Naive thymus-derived CD8-positive, alpha-beta T cell (primary cell): ENCODE results near the gene ACOT13. TPM values are rescaled to one million over a fixed set of nuclear protein-coding genes. Genes with fewer than 3 reads are reported as not detected.
A peak's percentile ranks its signal among the peaks of the same experiment; 100 is the strongest.
"Not testable (repeated sequence)": the region's sequence is repeated elsewhere in the genome, so short reads cannot be mapped to it uniquely, and the experiment has no call there.

ENCODE experiments used
- ATAC-seq, 2 donors: fragments of 150-1000 bp; cut with Tn5 transposase in 1 of 2; sonication (Bioruptor Pico), chemical (Tn5 transposase) in 1 of 2; 1 replicate in 1 of 2; 2 replicates in 1 of 2; pipeline ENCODE4 v1.10.0; 2021; ENCODE audit warnings: mild to moderate bottlenecking in 2 of 2, moderate library complexity in 2 of 2
- POLR2A ChIA-PET: fragments of 350-600 bp; sonication (Branson Sonifier 250); formaldehyde crosslinking; loops from one replicate; lab custom pipeline; 2021; ENCODE audit warnings: antibody characterized with exemption; lab: Charles Lee
- DNase-seq, 10 donors: peaks; one replicate each; pipeline versions ENCODE4 v3.0.0 to v3.0.0-alpha.2; 2020 to 2022
- H3K27ac Mint-ChIP-seq, 10 donors: one replicate each; pipeline ENCODE4 v1.8.0; 2020 to 2022; ENCODE audit warnings: mild to moderate bottlenecking in 10 of 10, mixed read lengths in 10 of 10, moderate library complexity in 4 of 10, inconsistent platforms in 1 of 10
- H3K27me3 Mint-ChIP-seq, 5 donors: one replicate each; pipeline ENCODE4 v1.8.0; 2021 to 2022; ENCODE audit warnings: mixed read lengths in 5 of 5
- H3K36me3 Mint-ChIP-seq, 3 donors: one replicate each; pipeline ENCODE4 v1.8.0; 2020 to 2022; ENCODE audit warnings: mixed read lengths in 3 of 3, mild to moderate bottlenecking in 2 of 3, inconsistent platforms in 1 of 3
- H3K4me1 Mint-ChIP-seq, 4 donors: one replicate each; pipeline ENCODE4 v1.8.0; 2021 to 2022; ENCODE audit warnings: mixed read lengths in 4 of 4
- H3K4me3 Mint-ChIP-seq, 10 donors: one replicate each; pipeline ENCODE4 v1.8.0; 2020 to 2022; ENCODE audit warnings: mild to moderate bottlenecking in 10 of 10, mixed read lengths in 10 of 10, moderate library complexity in 6 of 10, inconsistent platforms in 1 of 10
- H3K9me3 Mint-ChIP-seq, 9 donors: one replicate each; pipeline ENCODE4 v1.8.0; 2020 to 2022; ENCODE audit warnings: mixed read lengths in 9 of 9, mild to moderate bottlenecking in 3 of 9, inconsistent platforms in 1 of 9, moderate library complexity in 1 of 9
- polyA plus RNA-seq, 3 donors: library from polyadenylated mRNA; unstranded; fragments of 300-500 nt; fragmentation: Illumina TruSeq; gene quantifications; one replicate each; pipeline ENCODE4 v1.2.3, GENCODE V29; 2021
- total RNA-seq, 8 experiments: library from RNA in 2 of 8; stranded (reverse) in 2 of 8; gene quantifications; one replicate each; pipeline ENCODE4 v1.2.3 and lab custom pipeline; 2021 to 2026

ACOT13 gene
- total and polyA plus RNA-seq, 5 experiments from 2014 or later: 10.8 to 19.0 (median 16.5) TPM

GRCh38 chr6:24664046-24664987 lies 2.6 kb upstream of the ACOT13 start:
- ATAC-seq: no peak
- no peaks in the 10 kb centered on the region for H3K9me3 Mint-ChIP-seq
- no peaks in the 10 kb centered on the region for H3K27me3 Mint-ChIP-seq
- peak overlapping the region in 9 of 10 donors; percentile 53 to 100 (median 99) for H3K4me3 Mint-ChIP-seq
- peaks cover 34 to 83% (median 75%) of the 10 kb centered on the region in 4 donors for H3K4me1 Mint-ChIP-seq
- H3K36me3 Mint-ChIP-seq: peaks cover 0 to 53% (median 6%) of the 10 kb centered on the region in 3 donors
- POLR2A ChIA-PET: interaction anchor here (2.9 kb wide), 1 partner anchor 18 kb away, joined by 12 read pairs; the partner anchor contains the start of gene KIAA0319
- H3K27ac Mint-ChIP-seq: peak overlapping the region in 7 of 10 donors; percentile 3 to 100 (median 39)
- DNase-seq: no peak

- H3K4me1 Mint-ChIP-seq: peaks cover 34 to 71% (median 65%) of the 10 kb centered on the region in 4 donors
- H3K27me3 Mint-ChIP-seq: no peaks in the 10 kb centered on the region
- peaks cover 0 to 42% (median 13%) of the 10 kb centered on the region in 3 donors for H3K36me3 Mint-ChIP-seq
These were observed 708 bp upstream of the ACOT13 start for GRCh38 chr6:24666097-24666640.

GRCh38 chr6:24667378-24667803 lies 514 bp downstream of the ACOT13 start:
- ATAC-seq: no peak
- no peak for DNase-seq
- Mint-ChIP-seq H3K4me1 (peaks cover 34 to 61% (median 60%) of the 10 kb centered on the region in 4 donors), H3K27ac (peak overlapping the region; percentile 96 to 100 (median 99)), H3K4me3 (peak overlapping the region; percentile 87 to 100 (median 99)), H3K36me3 (peaks cover 0 to 30% (median 10%) of the 10 kb centered on the region in 3 donors), H3K9me3 (peaks cover 0 to 11% (median 2%) of the 10 kb centered on the region in 9 donors), H3K27me3 (no peaks in the 10 kb centered on the region)
- POLR2A ChIA-PET: interaction anchor here (0.6 to 2.9 kb wide), 7 partner anchors 21 to 172 kb away, joined by 3 to 22 read pairs (median 10); partner anchors contain the start of genes ALDH5A1, C6orf62 and KIAA0319

More at GRCh38 chr6:24666097-24666640, 708 bp upstream of the ACOT13 start:
- Mint-ChIP-seq H3K9me3 (peaks cover 0 to 9% (median 2%) of the 10 kb centered on the region in 9 donors), H3K4me3 (peak overlapping the region; percentile 87 to 100 (median 99)), H3K27ac (peak overlapping the region; percentile 96 to 100 (median 99))
- POLR2A ChIA-PET: interaction anchor here (0.6 to 2.9 kb wide), 10 partner anchors 20 to 373 kb away, joined by 3 to 22 read pairs (median 4); partner anchors contain the start of genes ALDH5A1, C6orf62, KIAA0319 and RIPOR2
- ATAC-seq: peak; percentile 37 to 49
- peak in 4 of 10 donors; percentile 15 to 76 (median 26) for DNase-seq

DNA sequence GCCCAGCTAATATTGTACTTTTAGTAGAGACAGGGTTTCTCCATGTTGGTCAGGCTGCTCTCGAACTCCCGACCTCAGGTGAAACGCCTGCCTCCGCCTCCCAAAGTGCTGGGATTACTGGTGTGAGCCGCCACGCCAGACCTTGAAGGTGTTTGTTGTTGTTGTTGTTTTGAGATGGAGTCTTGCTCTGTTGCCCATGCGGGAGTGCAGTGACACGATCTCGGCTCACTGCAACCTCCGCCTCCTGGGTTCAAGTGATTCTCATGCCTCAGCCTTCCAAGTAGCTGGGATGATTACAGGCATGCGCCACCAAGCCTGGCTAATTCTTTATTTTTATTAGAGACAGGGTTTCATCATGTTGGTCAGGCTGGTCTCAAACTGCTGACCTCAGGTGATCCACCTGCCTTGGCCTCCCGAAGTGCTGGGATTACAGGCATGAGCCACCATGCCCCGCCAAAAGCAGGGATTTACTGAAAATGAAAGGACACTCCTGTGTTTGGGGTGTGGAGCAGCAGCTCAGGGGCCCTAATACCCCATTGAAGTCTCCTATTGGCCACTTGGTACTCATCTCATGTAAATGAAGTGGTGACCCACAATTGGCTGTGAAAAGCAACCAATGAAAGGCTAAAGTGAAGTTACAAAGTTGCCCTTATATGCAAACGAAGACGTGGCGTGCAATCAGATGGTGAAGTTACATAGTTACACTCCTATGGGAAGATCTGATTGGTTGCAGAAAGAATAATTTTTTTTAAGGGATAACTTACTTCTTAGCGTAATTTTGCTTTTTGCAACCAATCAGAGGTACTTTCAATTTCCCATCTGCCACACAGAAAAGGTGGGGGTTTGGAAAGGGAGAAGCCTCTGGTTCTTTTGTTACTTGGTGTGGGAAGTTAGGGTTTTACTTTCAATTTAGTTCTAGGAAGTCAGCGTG lies 1.5 kb downstream of the ACOT13 start:
- Mint-ChIP-seq H3K4me3 (peak overlapping the region; percentile 87 to 100 (median 99)), H3K36me3 (peaks cover 0 to 21% (median 10%) of the 10 kb centered on the region in 3 donors), H3K4me1 (peaks cover 28 to 56% (median 52%) of the 10 kb centered on the region in 4 donors), H3K27ac (peak overlapping the region in 5 of 10 donors; percentile 22 to 99 (median 51)), H3K9me3 (peaks cover 0 to 13% (median 2%) of the 10 kb centered on the region in 9 donors)
- H3K27me3 Mint-ChIP-seq, POLR2A ChIA-PET, DNase-seq, ATAC-seq: not testable (repeated sequence)

DNA sequence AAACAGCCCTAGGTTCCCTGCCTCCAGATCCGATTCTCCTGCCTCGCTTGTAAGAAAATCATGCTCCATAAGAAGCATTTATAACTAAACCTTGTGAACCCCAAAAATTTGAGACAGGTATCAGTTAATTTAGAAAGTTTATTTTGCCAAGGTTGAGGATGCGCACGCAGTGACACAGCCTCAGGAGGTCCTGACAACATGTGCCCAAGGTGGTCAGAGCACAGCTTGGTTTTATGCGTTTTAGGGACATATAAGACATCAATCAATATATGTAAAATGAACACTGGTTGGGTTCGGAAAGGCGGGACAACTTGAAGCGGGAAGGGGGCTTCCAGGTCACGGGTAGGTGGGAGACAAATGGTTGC lies 2.1 kb downstream of the ACOT13 start:
- Mint-ChIP-seq H3K36me3 (peaks cover 0 to 14% (median 13%) of the 10 kb centered on the region in 3 donors), H3K4me3 (peak overlapping the region in 8 of 10 donors; percentile 1 to 100 (median 59)), H3K27me3 (no peaks in the 10 kb centered on the region), H3K9me3 (peaks cover 0 to 15% (median 3%) of the 10 kb centered on the region in 9 donors), H3K27ac (peak overlapping the region in 3 of 10 donors; percentile 33 to 55 (median 51)), H3K4me1 (peaks cover 24 to 50% (median 47%) of the 10 kb centered on the region in 4 donors)
- POLR2A ChIA-PET: no interaction called here
- DNase-seq (no peak), ATAC-seq (no peak)

DNA sequence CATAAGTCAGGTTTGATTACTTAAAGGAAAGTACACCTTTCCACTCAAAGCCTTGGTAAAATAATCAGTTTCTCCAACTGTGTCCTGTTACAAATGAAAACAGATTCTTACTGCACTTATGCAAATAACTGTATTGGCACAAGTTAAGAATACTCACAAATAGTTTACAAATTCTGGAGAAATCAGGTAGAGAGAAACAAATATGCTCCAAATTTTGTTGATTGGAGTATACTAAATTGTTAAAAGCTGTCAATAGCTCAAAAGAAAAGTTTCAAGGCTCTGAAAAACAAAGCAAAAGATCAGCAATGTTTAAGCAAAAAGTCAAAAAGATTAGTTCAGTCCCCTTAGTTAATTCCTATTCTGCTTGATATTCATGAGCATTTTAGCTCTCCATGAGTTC lies 3.6 kb downstream of the ACOT13 start:
- peaks cover 0 to 11% (median 3%) of the 10 kb centered on the region in 3 donors for H3K36me3 Mint-ChIP-seq
- DNase-seq, ATAC-seq, H3K27me3 Mint-ChIP-seq, POLR2A ChIA-PET, H3K27ac Mint-ChIP-seq, H3K4me3 Mint-ChIP-seq: not testable (repeated sequence)
- H3K4me1 Mint-ChIP-seq: peaks cover 17 to 35% (median 33%) of the 10 kb centered on the region in 4 donors
- H3K9me3 Mint-ChIP-seq: peaks cover 0 to 16% (median 3%) of the 10 kb centered on the region in 9 donors

DNA sequence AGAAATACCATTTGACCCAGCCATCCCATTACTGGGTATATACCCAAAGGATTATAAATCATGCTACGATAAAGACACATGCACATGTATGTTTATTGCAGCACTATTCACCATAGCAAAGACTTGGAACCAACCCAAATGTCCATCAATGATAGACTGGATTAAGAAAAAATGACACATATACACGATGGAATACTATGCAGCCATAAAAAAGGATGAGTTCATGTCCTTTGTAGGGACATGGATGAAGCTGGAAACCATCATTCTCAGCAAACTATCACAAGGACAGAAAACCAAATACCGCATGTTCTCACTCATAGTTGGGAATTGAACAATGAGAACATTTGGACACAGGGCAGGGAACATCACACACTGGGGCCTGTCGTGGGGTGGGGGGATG lies 4.2 kb downstream of the ACOT13 start:
- Mint-ChIP-seq H3K36me3 (peaks cover 0 to 11% (median 3%) of the 10 kb centered on the region in 3 donors), H3K4me1 (peaks cover 15 to 30% (median 28%) of the 10 kb centered on the region in 4 donors), H3K9me3 (peaks cover 0 to 16% (median 3%) of the 10 kb centered on the region in 9 donors)
- H3K4me3 Mint-ChIP-seq, H3K27ac Mint-ChIP-seq, H3K27me3 Mint-ChIP-seq, POLR2A ChIA-PET, DNase-seq, ATAC-seq: not testable (repeated sequence)

DNA sequence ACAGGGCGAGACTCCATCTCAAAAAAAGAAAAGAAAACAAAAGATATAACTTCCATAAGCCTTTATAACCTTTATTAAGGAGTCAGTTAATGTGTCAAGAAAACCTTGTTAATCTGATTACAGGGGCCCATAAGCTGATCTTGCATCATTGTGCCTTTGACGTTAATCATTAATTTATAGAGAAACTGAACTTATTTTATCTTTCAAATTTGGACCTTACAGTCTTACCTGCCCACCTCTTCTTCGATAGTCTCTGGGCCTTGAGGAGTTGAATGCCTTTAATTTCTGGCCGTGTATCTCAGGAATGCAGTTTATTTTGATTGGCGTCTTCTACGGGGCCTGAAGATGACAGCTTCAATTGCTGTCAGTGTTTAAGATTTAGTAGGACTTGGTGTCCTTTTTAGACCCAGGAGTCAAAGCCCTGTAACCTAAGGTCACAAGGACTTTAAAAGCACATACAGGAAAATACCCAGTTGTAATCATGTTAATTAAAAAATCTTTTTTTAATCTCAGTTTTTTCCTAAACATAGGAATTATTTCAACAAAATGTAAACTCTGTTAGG lies 5.8 kb downstream of the ACOT13 start:
- H3K9me3 Mint-ChIP-seq: peaks cover 0 to 16% (median 3%) of the 10 kb centered on the region in 9 donors
- peaks cover 0 to 11% (median 3%) of the 10 kb centered on the region in 3 donors for H3K36me3 Mint-ChIP-seq
- POLR2A ChIA-PET: no interaction called here
- H3K27ac Mint-ChIP-seq: no peak overlapping the region
- ATAC-seq (no peak), DNase-seq (no peak)
- no peak overlapping the region for H3K4me3 Mint-ChIP-seq
- H3K4me1 Mint-ChIP-seq: peaks cover 8 to 16% (median 13%) of the 10 kb centered on the region in 4 donors
- H3K27me3 Mint-ChIP-seq: no peaks in the 10 kb centered on the region

GRCh38 chr6:24673625-24674024 lies 6.7 kb downstream of the ACOT13 start:
- H3K27me3 Mint-ChIP-seq: no peaks in the 10 kb centered on the region
- peaks cover 6 to 8% (median 7%) of the 10 kb centered on the region in 4 donors for H3K4me1 Mint-ChIP-seq
- H3K9me3 Mint-ChIP-seq: peaks cover 0 to 16% (median 3%) of the 10 kb centered on the region in 9 donors
- H3K36me3 Mint-ChIP-seq: peaks cover 0 to 11% (median 3%) of the 10 kb centered on the region in 3 donors
- H3K27ac Mint-ChIP-seq: no peak overlapping the region
- no peak for DNase-seq
- no peak for ATAC-seq
- H3K4me3 Mint-ChIP-seq: no peak overlapping the region
- POLR2A ChIA-PET: no interaction called here

GRCh38 chr6:24678792-24679352 lies 12.0 kb downstream of the ACOT13 start:
- H3K27me3 Mint-ChIP-seq, POLR2A ChIA-PET, DNase-seq, H3K9me3 Mint-ChIP-seq, ATAC-seq, H3K36me3 Mint-ChIP-seq, H3K4me3 Mint-ChIP-seq: not testable (repeated sequence)
- Mint-ChIP-seq H3K4me1 (peaks cover 0 to 10% (median 2%) of the 10 kb centered on the region in 4 donors), H3K27ac (peak overlapping the region in 1 of 10 donors; percentile 38)

DNA sequence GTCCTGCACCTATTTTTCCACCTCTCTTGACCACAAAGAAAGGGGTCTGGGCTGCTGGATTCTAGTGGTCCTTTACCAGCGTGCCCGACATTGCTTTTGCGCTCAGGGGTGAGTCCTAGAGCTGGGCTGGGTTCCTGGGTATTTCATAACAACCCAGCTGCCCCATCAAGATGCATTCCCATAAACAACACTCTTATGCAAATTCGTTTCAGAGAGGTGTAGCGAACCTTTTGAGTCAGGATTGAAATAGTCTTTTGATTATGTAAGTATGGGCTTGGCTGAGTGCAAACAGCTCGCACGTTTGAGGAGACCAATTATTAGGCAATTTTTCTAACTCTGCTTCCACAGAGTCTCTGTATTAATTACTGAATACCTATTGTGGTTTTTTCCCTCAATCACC lies 13.7 kb downstream of the ACOT13 start:
- H3K9me3 Mint-ChIP-seq: no peaks in the 10 kb centered on the region
- no peak overlapping the region for H3K27ac Mint-ChIP-seq
- H3K4me3 Mint-ChIP-seq: no peak overlapping the region
- peaks cover 0 to 8% (median 7%) of the 10 kb centered on the region in 3 donors for H3K36me3 Mint-ChIP-seq
- DNase-seq: no peak
- ATAC-seq: no peak
- POLR2A ChIA-PET: no interaction called here
- H3K4me1 Mint-ChIP-seq: peaks cover 0 to 9% (median 2%) of the 10 kb centered on the region in 4 donors
- no peaks in the 10 kb centered on the region for H3K27me3 Mint-ChIP-seq
